HEK293 (cell line): ENCODE data around the gene DNAH8.

ENCODE experiments used
- CTCF ChIA-PET: fragments of 350-600 bp; formaldehyde crosslinking; extraction: SDS; loops from one replicate; lab custom pipeline; 2021; ENCODE audit warnings: antibody characterized with exemption; lab: Yijun Ruan, JAX
- POLR2A ChIA-PET: fragments of 300-600 bp; formaldehyde crosslinking; extraction: SDS; loops from one replicate; lab custom pipeline; 2020; ENCODE audit warnings: antibody characterized with exemption, inconsistent platforms; lab: Yijun Ruan, JAX
- H3K27ac ChIP-seq: fragments of 200-500 bp; sonication (Bioruptor generic); 2 replicates; pipeline ENCODE4 v1.5.1; 2014; ENCODE audit warnings: low read depth, low read length, control low read depth, inconsistent platforms; ENCODE audit errors: extremely low read depth
- H3K36me3 ChIP-seq, 2 experiments: fragments of 200-500 bp in 1 of 2; sonication (Bioruptor generic) in 1 of 2; 1 replicate in 1 of 2; 2 replicates in 1 of 2; pipeline ENCODE4 v1.5.1; 2014 to 2017; ENCODE audit warnings: inconsistent platforms in 2 of 2, low read length in 2 of 2; ENCODE audit not compliant: control insufficient read depth in 2 of 2, insufficient read depth in 1 of 2
- H3K4me1 ChIP-seq: fragments of 200-500 bp; sonication (Bioruptor generic); 2 replicates; pipeline ENCODE4 v1.5.1; 2014; ENCODE audit warnings: mild to moderate bottlenecking, low read length, inconsistent platforms; ENCODE audit not compliant: control insufficient read depth, insufficient read depth
- H3K4me3 ChIP-seq: 2 replicates; pipeline ENCODE4 v1.5.1; 2011; ENCODE audit warnings: low read depth, mild to moderate bottlenecking, control low read depth, low read length, moderate library complexity
- H3K9me3 ChIP-seq: fragments of 200-500 bp; sonication (Bioruptor generic); 2 replicates; pipeline ENCODE4 v1.5.1; 2014; ENCODE audit warnings: low read depth, low read length, inconsistent platforms; ENCODE audit not compliant: control insufficient read depth, insufficient read depth
- BCL11B ChIP-seq: fragments of 450-650 bp; formaldehyde crosslinking; IDR thresholded peaks from 2 replicates; pipeline ENCODE4 v1.5.1; 2016; ENCODE audit warnings: low read depth, missing biosample characterization, missing genetic modification characterization
- KLF8 ChIP-seq: fragments of 450-650 bp; formaldehyde crosslinking; IDR thresholded peaks from 2 replicates; pipeline ENCODE4 v1.5.1; 2016; ENCODE audit warnings: missing biosample characterization, missing genetic modification characterization
- OVOL3 ChIP-seq: fragments of 450-650 bp; formaldehyde crosslinking; IDR thresholded peaks from 2 replicates; pipeline ENCODE4 v1.5.1; 2016; ENCODE audit warnings: missing biosample characterization, missing genetic modification characterization
- SETDB1 ChIP-seq: IDR thresholded peaks from one replicate; pipeline ENCODE4 v1.6.1; 2017; ENCODE audit warnings: mild to moderate bottlenecking, low read length, moderate library complexity, mixed read lengths; ENCODE audit not compliant: insufficient read length
- ZBTB20 ChIP-seq: fragments of 450-650 bp; formaldehyde crosslinking; IDR thresholded peaks from 2 replicates; pipeline ENCODE4 v1.5.1; 2016; ENCODE audit warnings: missing biosample characterization, missing genetic modification characterization
- ZFP3 ChIP-seq: fragments of 450-650 bp; formaldehyde crosslinking; IDR thresholded peaks from 2 replicates; pipeline ENCODE4 v1.5.1; 2016; ENCODE audit warnings: low read depth, missing biosample characterization, missing genetic modification characterization
- ZNF23 ChIP-seq: fragments of 450-650 bp; formaldehyde crosslinking; IDR thresholded peaks from 2 replicates; pipeline ENCODE4 v1.5.1; 2016; ENCODE audit warnings: missing biosample characterization, missing genetic modification characterization, borderline replicate concordance
- ZNF24 ChIP-seq: fragments of 450-650 bp; formaldehyde crosslinking; IDR thresholded peaks from 2 replicates; pipeline ENCODE4 v1.5.1; 2016; ENCODE audit warnings: missing biosample characterization, missing genetic modification characterization
- ZNF311 ChIP-seq: fragments of 450-650 bp; formaldehyde crosslinking; IDR thresholded peaks from 2 replicates; pipeline ENCODE4 v1.5.1; 2017; ENCODE audit warnings: missing biosample characterization, missing genetic modification characterization, borderline replicate concordance
- ZNF350 ChIP-seq: fragments of 450-650 bp; formaldehyde crosslinking; IDR thresholded peaks from 2 replicates; pipeline ENCODE4 v1.5.0; 2017; ENCODE audit warnings: missing biosample characterization, mild to moderate bottlenecking, missing genetic modification characterization
- ZNF404 ChIP-seq: fragments of 450-650 bp; formaldehyde crosslinking; IDR thresholded peaks from 2 replicates; pipeline ENCODE4 v1.5.1; 2017; ENCODE audit warnings: missing biosample characterization, missing genetic modification characterization
- ZNF621 ChIP-seq: fragments of 450-650 bp; formaldehyde crosslinking; IDR thresholded peaks from 2 replicates; pipeline ENCODE4 v1.5.1; 2017; ENCODE audit warnings: missing biosample characterization, missing genetic modification characterization
- ZNF707 ChIP-seq: fragments of 450-650 bp; formaldehyde crosslinking; IDR thresholded peaks from 2 replicates; pipeline ENCODE4 v1.5.1; 2016; ENCODE audit warnings: missing biosample characterization, missing genetic modification characterization
- ZNF747 ChIP-seq: fragments of 450-650 bp; formaldehyde crosslinking; IDR thresholded peaks from 2 replicates; pipeline ENCODE4 v1.5.1; 2016; ENCODE audit warnings: missing biosample characterization, missing genetic modification characterization
- ZNF768 ChIP-seq: fragments of 450-650 bp; formaldehyde crosslinking; IDR thresholded peaks from 2 replicates; pipeline ENCODE4 v1.5.1; 2018; ENCODE audit warnings: missing biosample characterization, mild to moderate bottlenecking, missing genetic modification characterization
- ZNF776 ChIP-seq: fragments of 450-650 bp; formaldehyde crosslinking; IDR thresholded peaks from 2 replicates; pipeline ENCODE4 v1.5.0; 2017; ENCODE audit warnings: missing biosample characterization, missing genetic modification characterization, borderline replicate concordance
- ZNF785 ChIP-seq: fragments of 450-650 bp; formaldehyde crosslinking; IDR thresholded peaks from 2 replicates; pipeline ENCODE4 v1.5.1; 2016; ENCODE audit warnings: missing biosample characterization, missing genetic modification characterization
- TF ChIP-seq, protein P1 (sequence below): fragments of 450-650 bp; formaldehyde crosslinking; IDR thresholded peaks from 2 replicates; pipeline ENCODE4 v1.5.1; 2016; ENCODE audit warnings: missing biosample characterization, missing genetic modification characterization
- TF ChIP-seq, protein P2 (sequence below): fragments of 450-650 bp; formaldehyde crosslinking; IDR thresholded peaks from 2 replicates; pipeline ENCODE4 v1.5.1; 2016; ENCODE audit warnings: missing biosample characterization, missing genetic modification characterization
- TF ChIP-seq, protein P3 (sequence below): fragments of 450-650 bp; IDR thresholded peaks from 2 replicates; pipeline ENCODE4 v1.5.1; 2018; ENCODE audit warnings: missing biosample characterization, missing genetic modification characterization
- TF ChIP-seq, protein P4 (sequence below): fragments of 450-650 bp; formaldehyde crosslinking; IDR thresholded peaks from 2 replicates; pipeline ENCODE4 v1.5.1; 2016; ENCODE audit warnings: missing biosample characterization, missing genetic modification characterization
- TF ChIP-seq, protein P5 (sequence below): fragments of 450-650 bp; formaldehyde crosslinking; IDR thresholded peaks from 2 replicates; pipeline ENCODE4 v1.5.1; 2017; ENCODE audit warnings: missing biosample characterization, missing genetic modification characterization

DNAH8 gene

DNA sequence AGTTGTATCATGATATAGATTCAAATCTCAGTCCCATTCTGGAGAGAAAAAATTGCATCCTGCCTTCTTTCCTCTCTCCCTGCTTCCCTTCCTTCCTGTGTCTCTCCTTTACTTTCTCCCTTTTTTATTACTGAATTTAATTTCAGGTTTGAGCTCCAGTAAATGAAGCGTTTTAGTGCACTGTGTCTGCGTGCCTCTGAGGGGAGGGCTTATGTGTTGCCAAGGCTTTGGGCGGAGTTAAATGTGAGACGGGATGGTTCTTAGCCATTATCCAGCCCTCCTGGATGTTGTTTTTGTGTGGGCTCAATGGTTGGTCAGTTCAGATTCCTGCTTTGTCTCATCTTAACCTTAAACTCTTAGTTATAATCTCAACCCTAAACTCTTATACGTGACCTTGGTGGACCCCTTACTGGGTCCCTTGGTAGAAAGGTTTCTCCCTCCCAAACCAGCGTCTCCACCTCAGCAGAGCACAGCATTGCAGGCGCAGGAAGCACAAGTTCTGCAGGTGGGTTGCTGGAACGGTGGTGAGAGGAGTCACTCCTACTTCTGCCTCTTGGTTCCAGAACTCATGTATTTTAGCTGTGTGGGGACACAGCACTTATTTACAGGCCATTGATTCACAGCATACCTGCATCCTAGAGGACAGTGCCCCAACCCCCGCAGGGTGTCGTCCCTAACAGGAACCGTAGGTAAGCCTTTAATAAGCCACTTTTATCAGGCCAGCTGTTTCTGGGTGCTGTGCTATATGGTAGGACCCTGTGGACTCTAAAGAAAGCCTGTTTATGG is 68.5 kb downstream of the DNAH8 start:
- Histone ChIP-seq H3K4me3 (no peak overlapping the region), H3K36me3 (no peaks in the 10 kb centered on the region), H3K4me1 (peaks cover 7% of the 10 kb centered on the region; the same call in 1 of the 2 replicates), H3K9me3 (no peaks in the 10 kb centered on the region), H3K27ac (no peak overlapping the region)
- TF ChIP-seq, protein P1, sequence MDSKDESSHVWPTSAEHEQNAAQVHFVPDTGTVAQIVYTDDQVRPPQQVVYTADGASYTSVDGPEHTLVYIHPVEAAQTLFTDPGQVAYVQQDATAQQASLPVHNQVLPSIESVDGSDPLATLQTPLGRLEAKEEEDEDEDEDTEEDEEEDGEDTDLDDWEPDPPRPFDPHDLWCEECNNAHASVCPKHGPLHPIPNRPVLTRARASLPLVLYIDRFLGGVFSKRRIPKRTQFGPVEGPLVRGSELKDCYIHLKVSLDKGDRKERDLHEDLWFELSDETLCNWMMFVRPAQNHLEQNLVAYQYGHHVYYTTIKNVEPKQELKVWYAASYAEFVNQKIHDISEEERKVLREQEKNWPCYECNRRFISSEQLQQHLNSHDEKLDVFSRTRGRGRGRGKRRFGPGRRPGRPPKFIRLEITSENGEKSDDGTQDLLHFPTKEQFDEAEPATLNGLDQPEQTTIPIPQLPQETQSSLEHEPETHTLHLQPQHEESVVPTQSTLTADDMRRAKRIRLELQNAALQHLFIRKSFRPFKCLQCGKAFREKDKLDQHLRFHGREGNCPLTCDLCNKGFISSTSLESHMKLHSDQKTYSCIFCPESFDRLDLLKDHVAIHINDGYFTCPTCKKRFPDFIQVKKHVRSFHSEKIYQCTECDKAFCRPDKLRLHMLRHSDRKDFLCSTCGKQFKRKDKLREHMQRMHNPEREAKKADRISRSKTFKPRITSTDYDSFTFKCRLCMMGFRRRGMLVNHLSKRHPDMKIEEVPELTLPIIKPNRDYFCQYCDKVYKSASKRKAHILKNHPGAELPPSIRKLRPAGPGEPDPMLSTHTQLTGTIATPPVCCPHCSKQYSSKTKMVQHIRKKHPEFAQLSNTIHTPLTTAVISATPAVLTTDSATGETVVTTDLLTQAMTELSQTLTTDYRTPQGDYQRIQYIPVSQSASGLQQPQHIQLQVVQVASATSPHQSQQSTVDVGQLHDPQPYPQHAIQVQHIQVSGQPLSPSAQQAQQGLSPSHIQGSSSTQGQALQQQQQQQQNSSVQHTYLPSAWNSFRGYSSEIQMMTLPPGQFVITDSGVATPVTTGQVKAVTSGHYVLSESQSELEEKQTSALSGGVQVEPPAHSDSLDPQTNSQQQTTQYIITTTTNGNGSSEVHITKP (tag by site-specific recombination), result 0 out of 2 replicates have a peak, but pooled peaks have one; percentile 23
- TF ChIP-seq KLF8 (tag by site-specific recombination) (no peak), ZNF707 (no peak), BCL11B (no peak), ZBTB20 (tag by site-specific recombination) (peak; percentile 78)
- POLR2A ChIA-PET, result no interaction called here
- CTCF ChIA-PET, result interaction anchor here (0.6 to 2.1 kb wide), 3 partner anchors 10 to 256 kb away, joined by 3 to 13 read pairs (median 4); no protein-coding TSS in a partner anchor

DNA sequence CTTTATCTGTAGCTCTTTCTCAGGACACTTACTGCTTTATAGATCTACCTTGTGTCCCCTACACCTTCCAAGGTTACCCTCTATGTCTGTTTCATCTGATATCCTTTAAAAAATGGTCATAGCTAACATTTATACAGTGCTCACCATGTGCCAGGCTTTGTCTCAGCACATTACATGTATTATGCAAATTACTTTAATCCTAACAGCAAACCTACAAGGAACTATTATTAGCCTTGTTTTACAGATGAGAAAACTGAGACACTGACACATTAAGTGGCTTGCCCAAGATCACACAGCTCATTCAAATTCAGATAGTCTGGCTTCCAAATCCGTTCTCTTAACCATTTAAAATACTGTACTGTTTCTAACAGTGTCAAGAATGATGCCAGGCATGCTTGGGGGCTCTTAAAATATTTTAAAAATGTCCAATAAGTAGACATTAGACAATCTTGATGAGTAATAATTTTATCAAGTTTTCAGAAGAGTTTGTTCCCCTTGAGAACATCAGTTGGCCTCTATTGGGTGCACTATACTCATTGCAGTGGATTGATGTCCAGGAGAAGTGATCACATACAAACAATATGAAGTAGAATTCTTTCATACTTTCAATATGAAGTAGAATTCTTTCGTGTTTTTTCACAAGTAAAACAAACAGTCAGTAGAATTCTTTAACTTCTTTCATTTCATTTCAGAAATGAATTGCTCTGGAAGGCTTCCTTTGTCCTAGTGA is 69.6 kb downstream of the DNAH8 start:
- POLR2A ChIA-PET, result no interaction called here
- Histone ChIP-seq H3K4me3 (no peak overlapping the region), H3K4me1 (peaks cover 7% of the 10 kb centered on the region; the same call in 1 of the 2 replicates), H3K9me3 (no peaks in the 10 kb centered on the region), H3K27ac (no peak overlapping the region), H3K36me3 (no peaks in the 10 kb centered on the region)
- CTCF ChIA-PET, result interaction anchor here (0.8 to 2.1 kb wide), 2 partner anchors 11 to 188 kb away, joined by 3 to 13 read pairs; no protein-coding TSS in a partner anchor
- TF ChIP-seq ZNF404, result no peak
- no peak for TF ChIP-seq ZNF23
- TF ChIP-seq OVOL3, result no peak
- TF ChIP-seq ZNF785 (tag by site-specific recombination), result no peak
- TF ChIP-seq, protein P2, sequence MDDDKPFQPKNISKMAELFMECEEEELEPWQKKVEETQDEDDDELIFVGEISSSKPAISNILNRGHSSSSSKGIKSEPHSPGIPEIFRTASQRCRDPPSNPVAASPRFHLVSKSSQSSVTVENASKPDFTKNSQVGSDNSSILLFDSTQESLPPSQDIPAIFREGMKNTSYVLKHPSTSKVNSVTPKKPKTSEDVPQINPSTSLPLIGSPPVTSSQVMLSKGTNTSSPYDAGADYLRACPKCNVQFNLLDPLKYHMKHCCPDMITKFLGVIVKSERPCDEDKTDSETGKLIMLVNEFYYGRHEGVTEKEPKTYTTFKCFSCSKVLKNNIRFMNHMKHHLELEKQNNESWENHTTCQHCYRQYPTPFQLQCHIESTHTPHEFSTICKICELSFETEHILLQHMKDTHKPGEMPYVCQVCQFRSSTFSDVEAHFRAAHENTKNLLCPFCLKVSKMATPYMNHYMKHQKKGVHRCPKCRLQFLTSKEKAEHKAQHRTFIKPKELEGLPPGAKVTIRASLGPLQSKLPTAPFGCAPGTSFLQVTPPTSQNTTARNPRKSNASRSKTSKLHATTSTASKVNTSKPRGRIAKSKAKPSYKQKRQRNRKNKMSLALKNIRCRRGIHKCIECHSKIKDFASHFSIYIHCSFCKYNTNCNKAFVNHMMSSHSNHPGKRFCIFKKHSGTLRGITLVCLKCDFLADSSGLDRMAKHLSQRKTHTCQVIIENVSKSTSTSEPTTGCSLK, result no peak
- no peak for TF ChIP-seq ZNF776 (tag by site-specific recombination)
- no peak for TF ChIP-seq ZNF350 (tag by site-specific recombination)
- no peak for TF ChIP-seq SETDB1
- TF ChIP-seq, protein P3, sequence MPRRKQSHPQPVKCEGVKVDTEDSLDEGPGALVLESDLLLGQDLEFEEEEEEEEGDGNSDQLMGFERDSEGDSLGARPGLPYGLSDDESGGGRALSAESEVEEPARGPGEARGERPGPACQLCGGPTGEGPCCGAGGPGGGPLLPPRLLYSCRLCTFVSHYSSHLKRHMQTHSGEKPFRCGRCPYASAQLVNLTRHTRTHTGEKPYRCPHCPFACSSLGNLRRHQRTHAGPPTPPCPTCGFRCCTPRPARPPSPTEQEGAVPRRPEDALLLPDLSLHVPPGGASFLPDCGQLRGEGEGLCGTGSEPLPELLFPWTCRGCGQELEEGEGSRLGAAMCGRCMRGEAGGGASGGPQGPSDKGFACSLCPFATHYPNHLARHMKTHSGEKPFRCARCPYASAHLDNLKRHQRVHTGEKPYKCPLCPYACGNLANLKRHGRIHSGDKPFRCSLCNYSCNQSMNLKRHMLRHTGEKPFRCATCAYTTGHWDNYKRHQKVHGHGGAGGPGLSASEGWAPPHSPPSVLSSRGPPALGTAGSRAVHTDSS, result no peak
- no peak for TF ChIP-seq ZFP3 (tag by site-specific recombination)
- no peak for TF ChIP-seq ZNF768 (tag by site-specific recombination)
- TF ChIP-seq ZNF24 (tag by site-specific recombination), result no peak
- TF ChIP-seq ZNF621 (tag by site-specific recombination), result no peak
- TF ChIP-seq ZNF747, result no peak
- TF ChIP-seq, protein P4, sequence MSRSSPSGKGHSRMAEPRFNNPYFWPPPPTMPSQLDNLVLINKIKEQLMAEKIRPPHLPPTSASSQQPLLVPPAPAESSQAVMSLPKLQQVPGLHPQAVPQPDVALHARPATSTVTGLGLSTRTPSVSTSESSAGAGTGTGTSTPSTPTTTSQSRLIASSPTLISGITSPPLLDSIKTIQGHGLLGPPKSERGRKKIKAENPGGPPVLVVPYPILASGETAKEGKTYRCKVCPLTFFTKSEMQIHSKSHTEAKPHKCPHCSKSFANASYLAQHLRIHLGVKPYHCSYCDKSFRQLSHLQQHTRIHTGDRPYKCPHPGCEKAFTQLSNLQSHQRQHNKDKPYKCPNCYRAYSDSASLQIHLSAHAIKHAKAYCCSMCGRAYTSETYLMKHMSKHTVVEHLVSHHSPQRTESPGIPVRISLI (tag by site-specific recombination), result no peak
- TF ChIP-seq ZNF311 (tag by site-specific recombination), result no peak
- TF ChIP-seq, protein P5, sequence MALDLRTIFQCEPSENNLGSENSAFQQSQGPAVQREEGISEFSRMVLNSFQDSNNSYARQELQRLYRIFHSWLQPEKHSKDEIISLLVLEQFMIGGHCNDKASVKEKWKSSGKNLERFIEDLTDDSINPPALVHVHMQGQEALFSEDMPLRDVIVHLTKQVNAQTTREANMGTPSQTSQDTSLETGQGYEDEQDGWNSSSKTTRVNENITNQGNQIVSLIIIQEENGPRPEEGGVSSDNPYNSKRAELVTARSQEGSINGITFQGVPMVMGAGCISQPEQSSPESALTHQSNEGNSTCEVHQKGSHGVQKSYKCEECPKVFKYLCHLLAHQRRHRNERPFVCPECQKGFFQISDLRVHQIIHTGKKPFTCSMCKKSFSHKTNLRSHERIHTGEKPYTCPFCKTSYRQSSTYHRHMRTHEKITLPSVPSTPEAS (tag by site-specific recombination), result no peak
